AG20443 (cell line): ENCODE measurements around the gene PNMA8C.
"Not testable (repeated sequence)": the region's sequence is repeated elsewhere in the genome, so short reads cannot be mapped to it uniquely, and the experiment has no call there.

Experiments
- DNase-seq: peaks from one replicate; pipeline ENCODE4 v3.0.0; 2012; ENCODE audit warnings: low spot score, mixed read lengths

The PNMA8C gene

DNA sequence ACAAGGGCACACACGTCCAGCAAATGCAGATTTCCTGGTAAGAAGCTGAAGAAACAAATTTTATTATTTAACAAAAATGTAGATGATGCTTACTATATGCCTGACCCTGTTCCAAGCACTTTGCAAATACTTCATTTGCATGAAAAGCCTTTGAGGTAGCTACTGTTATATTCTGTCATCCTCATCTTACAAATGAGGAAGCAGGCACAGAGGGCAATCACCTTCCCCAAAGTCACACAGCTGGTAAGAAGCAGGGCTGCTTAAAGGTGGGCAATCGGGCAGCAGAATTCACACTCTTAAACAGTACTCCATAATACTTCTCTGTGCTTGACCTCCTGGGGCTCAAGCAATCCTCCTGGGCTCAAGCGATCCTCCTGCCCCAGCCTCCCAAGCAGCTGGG is 18.3 kb upstream of the PNMA8C start:
- DNase-seq: no peak

DNA sequence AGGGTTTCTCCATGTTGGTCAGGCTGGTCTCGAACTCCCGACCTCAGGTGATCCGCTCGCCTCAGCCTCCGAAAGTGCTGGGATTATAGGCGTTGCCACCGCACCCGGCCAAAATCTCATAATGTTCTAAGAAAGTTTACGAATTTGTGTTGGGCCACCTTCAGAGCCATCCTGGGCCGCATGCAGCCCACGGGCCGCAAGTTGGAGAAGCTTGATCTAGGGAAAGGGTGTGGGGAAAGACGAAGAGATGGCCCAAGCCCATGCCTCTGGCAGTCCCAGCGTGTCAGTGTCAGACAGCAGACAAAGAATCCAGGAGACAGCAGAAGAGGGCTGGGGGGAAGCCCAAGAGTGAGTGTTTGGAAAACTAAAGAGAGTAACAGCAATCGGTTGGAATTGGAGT is 17.3 kb upstream of the PNMA8C start:
- DNase-seq: no peak

GRCh38 chr19:46442808-46443450 is 14.2 kb upstream of the PNMA8C start:
- DNase-seq: peak; percentile 58

DNA sequence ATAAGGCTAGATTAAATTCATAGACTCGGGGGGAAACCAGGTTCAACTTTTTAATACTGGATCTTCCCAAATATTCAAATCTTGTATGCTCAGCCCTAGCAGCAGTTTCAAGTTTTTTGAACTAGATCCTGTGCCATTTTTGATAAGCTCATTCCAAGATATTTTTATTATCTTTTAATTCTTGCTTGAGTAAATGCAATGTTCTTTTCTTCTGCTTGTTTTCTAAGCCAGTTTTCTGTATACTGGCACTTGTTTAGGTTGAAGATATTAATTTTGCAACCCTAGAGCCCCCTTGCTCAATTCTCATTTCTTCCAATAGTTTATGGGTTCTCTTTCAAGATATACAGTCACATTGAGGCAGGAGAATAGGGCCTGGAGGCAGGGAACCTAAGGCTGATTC is 13.1 kb upstream of the PNMA8C start:
- DNase-seq: no peak

- not testable (repeated sequence) for DNase-seq
Measured at GRCh38 chr19:46435689-46436088, 7.0 kb upstream of the PNMA8C start.

- no peak for DNase-seq
Measured at GRCh38 chr19:46435009-46435408, 6.3 kb upstream of the PNMA8C start.

- DNase-seq: not testable (repeated sequence)
Measured at GRCh38 chr19:46433470-46433869, 4.7 kb upstream of the PNMA8C start.

DNA sequence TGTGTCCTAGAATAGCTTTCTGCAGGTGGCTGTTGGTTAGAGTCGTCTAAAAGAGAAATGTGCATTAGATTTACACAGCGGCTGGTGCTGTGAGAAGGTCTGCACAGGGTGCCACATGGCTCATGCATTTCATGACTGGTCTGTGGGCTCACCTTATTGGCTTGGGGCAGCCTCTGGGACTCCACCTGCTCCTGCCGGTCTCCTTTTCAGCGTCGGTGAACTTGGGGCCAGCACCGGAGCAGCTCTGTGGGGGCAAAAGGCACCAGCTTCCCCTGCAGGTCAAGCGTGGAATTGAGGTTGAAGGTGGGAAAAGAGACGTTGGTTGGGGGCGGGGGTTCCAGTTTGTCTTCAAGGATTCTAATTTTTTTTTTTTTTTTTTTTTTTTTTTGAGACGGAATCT is 3.1 kb upstream of the PNMA8C start:
- DNase-seq: no peak

DNA sequence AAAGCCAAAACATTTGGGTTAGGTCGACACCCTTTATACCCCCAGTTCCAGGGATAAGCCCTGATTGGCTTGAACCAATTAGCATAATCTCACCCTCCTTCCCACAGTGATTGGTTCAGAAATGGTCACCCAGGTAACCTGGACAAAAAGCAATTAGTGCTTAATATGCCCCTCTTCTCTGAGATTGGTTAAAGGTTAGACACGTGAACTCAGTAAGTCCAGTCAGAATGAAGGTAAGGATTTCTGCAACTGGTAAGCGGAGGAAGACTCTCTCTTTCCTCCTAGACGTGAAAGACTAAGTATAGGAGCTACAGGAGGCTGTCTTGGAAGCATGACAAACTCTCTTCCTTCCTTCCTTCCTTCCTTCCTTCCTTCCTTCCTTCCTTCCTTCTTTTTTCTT is 1.3 kb upstream of the PNMA8C start:
- no peak for DNase-seq

DNA sequence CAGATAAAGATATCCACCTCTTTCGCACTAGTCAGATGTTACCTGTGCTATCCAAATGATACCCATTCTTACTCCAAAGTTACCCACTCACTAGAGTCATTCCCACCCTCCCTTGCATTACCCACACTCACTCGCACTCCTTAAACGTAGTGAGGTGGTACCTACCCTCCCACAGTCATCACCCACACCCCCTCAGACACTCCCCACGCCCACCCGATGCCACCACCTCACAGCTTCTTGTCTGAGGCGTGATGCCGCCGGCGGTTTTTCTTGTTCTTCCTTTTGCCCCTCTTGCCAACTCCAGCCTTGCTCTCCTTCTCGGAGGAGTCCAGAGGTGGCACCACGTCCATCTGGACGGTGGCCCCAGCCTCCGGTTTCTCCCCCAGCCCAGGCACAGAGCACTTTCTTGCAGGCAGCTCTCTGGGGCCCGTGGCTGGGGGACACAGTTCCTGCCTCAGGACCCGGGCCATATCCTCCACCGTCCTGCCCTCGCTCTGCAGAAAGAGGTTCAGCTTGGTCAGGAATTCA is 1.2 kb downstream of the PNMA8C start:
- DNase-seq: no peak

GRCh38 chr19:46426506-46427162 is 2.1 kb downstream of the PNMA8C start:
- peak; percentile 83 for DNase-seq

DNA sequence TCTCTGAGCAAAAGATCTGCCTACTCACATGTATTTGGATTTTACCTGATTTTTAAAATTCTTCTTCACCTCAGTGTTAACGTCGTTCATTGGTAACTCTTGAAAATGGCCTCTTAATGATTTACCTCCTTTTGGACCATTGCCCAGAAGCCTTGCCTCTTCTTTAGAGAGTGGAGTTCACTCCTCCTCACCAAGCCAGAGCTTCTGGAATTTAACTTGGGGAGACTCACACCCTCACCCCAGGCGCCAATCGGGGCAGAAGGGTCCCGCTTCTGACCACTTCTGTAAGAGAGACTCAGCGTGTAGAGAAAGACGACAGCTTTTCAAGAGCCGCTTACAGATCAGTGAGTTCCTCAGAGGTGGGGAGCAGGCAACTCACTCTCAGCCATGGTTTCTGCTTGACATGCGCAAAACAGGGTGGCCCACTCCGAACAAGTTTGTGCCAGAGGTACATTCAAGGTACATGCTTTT is 2.7 kb downstream of the PNMA8C start:
- no peak for DNase-seq

GRCh38 chr19:46423188-46423587 is 5.5 kb downstream of the PNMA8C start:
- no peak for DNase-seq

DNA sequence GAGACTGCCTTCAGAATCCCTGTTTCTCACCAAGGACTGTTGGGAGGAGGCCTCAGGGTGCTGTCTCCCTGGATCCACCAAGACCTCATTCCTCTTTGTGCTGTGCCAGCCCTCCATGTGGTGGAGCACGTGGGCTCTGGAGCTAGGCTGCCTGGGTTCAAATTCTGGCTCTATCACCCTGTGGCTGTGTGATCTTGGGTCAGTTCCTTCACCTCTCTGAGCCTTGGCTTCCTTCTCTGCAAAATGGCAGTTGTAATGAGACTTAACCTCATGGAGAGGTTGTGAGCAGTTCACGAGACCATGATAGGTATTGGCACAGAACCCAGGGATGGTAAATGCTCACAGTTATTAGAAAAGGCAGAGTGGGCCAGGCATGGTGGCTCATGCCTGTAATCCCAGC is 6.4 kb downstream of the PNMA8C start:
- no peak for DNase-seq

DNA sequence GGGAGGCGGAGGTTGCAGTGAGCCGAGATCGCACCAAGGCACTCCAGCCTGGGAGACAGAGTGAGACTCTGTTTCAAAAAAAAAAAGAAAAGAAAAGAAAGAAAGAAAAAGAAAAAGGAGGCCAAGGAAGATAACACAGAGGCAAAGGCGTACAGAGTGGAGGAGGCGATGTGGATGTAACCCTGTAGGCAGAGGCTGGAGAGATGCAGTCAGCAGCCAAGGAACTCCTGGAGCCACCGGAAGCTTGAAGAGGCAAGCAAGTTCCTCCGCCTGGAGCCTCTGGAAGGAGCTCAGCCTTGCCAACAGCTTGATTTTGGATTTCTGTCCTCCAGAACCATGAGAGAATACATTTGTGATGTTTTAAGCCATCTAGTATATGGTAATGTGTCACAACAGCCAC is 8.7 kb downstream of the PNMA8C start:
- no peak for DNase-seq

DNA sequence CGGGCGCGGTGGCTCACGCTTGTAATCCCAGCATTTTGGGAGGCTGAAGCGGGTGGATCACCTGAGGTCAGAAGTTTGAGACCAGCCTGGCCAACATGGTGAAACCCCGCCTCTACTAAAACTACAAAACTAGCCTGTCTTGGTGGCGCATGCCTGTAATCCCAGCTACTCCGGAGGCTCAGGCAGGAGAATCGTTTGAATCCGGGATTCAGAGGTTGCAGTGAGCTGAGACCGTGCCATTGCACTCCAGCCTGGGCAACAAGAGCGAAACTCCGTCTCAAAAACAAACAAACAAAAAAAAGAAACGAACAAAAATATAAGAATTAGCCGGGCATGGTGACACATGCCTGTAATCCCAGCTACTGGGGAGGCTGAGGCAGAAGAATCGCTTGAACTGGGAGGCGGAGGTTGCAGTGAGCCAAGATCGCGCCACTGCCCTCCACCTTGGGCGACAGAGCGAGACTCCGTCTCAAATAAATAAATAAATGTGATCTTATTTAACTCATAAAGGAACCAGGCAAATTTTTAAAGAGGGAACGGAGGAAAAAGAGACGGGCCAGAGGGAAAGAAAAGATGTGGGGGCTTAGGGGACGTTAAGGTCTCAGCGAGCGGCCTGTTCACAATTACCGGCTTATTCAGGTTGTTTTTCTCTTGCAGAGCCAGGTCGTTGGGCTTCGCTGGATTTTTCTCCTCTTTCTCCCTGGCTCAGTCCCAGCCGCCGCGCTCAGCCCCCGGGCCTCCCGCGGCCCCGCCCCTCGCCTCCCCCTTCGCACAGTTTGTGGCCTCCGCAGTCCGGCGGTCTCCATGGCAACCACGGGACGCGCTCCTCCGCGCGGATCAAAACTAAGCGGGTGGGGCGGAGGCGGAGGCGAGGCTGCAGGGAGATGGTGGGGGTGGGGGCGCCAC is 12.7 kb downstream of the PNMA8C start:
- DNase-seq: peak; percentile 91

GRCh38 chr19:46414899-46415298 is 13.8 kb downstream of the PNMA8C start:
- DNase-seq: not testable (repeated sequence)

DNA sequence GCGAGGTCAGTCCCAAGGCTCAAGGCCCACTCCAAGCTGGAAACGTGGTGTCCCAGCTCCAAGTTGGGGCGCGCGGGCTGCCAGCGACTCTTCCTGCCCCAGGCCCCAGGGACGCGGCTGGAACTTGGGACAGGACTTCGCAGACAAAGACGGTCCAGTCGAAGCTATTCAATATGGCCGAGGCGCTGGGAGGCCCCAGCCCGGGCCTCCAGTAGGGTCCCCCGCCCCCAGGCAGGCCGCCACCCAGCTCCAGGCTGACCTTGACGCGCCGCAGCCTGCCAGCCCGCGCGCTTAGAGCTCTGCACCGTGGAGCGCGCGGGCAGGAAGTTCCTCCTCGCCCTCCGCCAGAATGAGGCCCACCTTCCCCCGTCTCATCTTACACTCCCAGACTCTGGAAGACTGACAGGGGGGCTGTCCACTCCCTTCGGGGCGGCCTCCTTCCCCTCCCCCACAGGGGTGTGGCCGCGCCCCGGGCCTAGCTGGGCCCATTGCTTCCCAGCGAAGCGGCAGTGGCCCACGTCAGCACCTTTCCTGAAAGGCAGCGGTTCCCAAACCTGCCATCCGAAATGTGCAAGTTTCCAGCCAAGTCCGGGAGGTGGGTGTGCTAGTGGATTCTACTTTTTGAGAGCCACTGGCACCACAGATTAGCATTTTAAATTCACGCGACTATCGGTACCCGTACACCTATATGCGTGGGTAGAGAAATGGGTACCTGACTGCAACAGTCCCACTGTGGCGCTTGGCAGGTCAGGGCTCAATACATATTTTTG is 15.3 kb downstream of the PNMA8C start, which contains the start of gene CCDC8:
Gene CCDC8 (minus strand): TSS at position 303 of the 770 bp plus-strand sequence. CDS start 754 bp downstream, outside the sequence.
- DNase-seq: peak; percentile 46

GRCh38 chr19:46412650-46413261 is 16.0 kb downstream of the PNMA8C start:
- no peak for DNase-seq

GRCh38 chr19:46411925-46412649 is 16.6 kb downstream of the PNMA8C start:
- DNase-seq: no peak
